Progenitor cell of endocrine pancreas (in vitro differentiated cells): ENCODE data around the gene CELF4. TPM values are rescaled to one million over a fixed set of nuclear protein-coding genes. Genes with fewer than 3 reads are reported as not detected.

Source experiments
- DNase-seq: peaks from one replicate; pipeline ENCODE4 v3.0.0; 2021; ENCODE audit warnings: low spot score; ENCODE audit not compliant: unreplicated experiment
- H3K27ac Mint-ChIP-seq: 2 replicates; pipeline ENCODE4 v1.8.0; 2021; ENCODE audit warnings: mild to moderate bottlenecking, moderate library complexity, mixed read lengths
- H3K27me3 Mint-ChIP-seq: 2 replicates; pipeline ENCODE4 v1.8.0; 2021; ENCODE audit warnings: mixed read lengths
- H3K36me3 Mint-ChIP-seq: 2 replicates; pipeline ENCODE4 v1.8.0; 2022; ENCODE audit warnings: mixed read lengths; ENCODE audit not compliant: insufficient read depth
- H3K4me1 Mint-ChIP-seq: 2 replicates; pipeline ENCODE4 v1.8.0; 2021; ENCODE audit warnings: low read depth, mixed read lengths
- H3K4me3 Mint-ChIP-seq: 2 replicates; pipeline ENCODE4 v1.8.0; 2021; ENCODE audit warnings: low read depth, mild to moderate bottlenecking, moderate library complexity, mixed read lengths
- H3K9me3 Mint-ChIP-seq: 2 replicates; pipeline ENCODE4 v1.8.0; 2021; ENCODE audit warnings: low read depth, mixed read lengths
- total RNA-seq: library from RNA; stranded (reverse); gene quantifications from 2 replicates; pipeline ENCODE4 v1.2.1, GENCODE V29; 2021
- TF ChIP-seq, protein P1 (sequence below): fragments of 200-600 bp; sonication (generic); IDR thresholded peaks from one replicate; pipeline ENCODE4 v1.5.0; 2021; ENCODE audit warnings: antibody characterized with exemption, mild to moderate bottlenecking; ENCODE audit not compliant: unreplicated experiment

The CELF4 gene
- total RNA-seq, 1 donor from 2014 or later = 4.6 TPM

DNA sequence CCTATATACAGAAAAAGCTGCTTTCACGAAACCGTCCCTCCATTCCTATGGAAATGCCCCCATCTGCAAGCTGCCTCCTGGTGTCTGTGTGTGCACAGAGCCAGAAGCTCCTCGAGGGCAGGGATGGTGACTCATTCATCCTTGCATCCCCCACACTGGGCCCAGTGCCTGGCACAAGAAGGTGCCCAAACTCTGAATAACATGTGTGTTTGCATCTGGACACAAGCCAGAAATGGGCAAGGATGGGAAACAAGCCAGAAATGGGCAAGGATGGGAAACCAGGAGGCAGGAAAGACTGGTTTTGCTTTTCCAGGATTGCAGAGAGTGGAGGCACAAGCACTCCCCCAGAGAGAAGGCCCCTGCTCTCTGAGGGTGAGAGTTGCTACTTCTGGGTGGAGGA lies 313.9 kb downstream of the CELF4 start:
- Mint-ChIP-seq H3K36me3 (peaks cover 1% of the 10 kb centered on the region), H3K4me3 (no peak overlapping the region), H3K4me1 (peaks cover 6% of the 10 kb centered on the region), H3K9me3 (no peaks in the 10 kb centered on the region), H3K27me3 (peaks cover 30% of the 10 kb centered on the region), H3K27ac (no peak overlapping the region)
- no peak for DNase-seq
- TF ChIP-seq, protein P1, sequence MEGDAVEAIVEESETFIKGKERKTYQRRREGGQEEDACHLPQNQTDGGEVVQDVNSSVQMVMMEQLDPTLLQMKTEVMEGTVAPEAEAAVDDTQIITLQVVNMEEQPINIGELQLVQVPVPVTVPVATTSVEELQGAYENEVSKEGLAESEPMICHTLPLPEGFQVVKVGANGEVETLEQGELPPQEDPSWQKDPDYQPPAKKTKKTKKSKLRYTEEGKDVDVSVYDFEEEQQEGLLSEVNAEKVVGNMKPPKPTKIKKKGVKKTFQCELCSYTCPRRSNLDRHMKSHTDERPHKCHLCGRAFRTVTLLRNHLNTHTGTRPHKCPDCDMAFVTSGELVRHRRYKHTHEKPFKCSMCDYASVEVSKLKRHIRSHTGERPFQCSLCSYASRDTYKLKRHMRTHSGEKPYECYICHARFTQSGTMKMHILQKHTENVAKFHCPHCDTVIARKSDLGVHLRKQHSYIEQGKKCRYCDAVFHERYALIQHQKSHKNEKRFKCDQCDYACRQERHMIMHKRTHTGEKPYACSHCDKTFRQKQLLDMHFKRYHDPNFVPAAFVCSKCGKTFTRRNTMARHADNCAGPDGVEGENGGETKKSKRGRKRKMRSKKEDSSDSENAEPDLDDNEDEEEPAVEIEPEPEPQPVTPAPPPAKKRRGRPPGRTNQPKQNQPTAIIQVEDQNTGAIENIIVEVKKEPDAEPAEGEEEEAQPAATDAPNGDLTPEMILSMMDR = no peak

DNA sequence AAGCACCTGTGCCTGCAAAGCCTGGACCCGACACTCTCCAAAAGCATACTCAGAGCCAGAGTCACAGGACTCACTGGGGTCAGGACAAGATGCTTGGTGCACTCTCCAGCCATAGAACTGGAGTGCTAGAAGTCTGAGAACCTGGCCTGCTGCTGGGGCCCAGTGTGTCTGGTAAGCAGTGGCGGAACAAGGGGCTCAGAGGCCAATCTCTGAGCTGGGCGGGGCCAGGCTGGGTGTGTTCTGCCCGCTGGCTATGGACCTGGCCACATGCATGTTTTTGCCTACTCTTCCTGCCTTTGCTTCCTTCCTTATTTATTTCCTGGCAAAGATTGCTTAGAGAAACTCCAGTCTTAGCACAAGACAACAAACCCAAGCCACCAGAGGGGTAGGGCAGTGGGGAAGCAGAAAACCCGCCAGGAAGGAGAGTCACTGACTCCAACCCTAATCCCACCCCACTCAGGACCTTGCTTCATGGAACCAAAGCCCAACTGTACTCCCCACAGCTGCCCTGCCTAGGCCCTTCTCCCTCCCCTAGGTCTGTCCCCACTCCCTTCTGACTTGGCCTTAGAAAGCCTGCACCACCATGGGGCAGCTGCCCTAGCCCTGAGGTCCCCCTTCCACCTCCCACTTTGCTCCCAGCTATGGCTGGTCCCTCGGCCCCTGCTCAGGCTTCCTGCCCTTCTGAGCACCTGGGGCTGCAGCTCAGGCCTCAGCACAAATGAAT lies 315.5 kb downstream of the CELF4 start:
- no peak for DNase-seq
- TF ChIP-seq, protein P1 = no peak
- Mint-ChIP-seq H3K36me3 (peaks cover 2% of the 10 kb centered on the region), H3K27ac (no peak overlapping the region), H3K4me1 (peaks cover 6% of the 10 kb centered on the region), H3K4me3 (no peak overlapping the region), H3K27me3 (peaks cover 23% of the 10 kb centered on the region), H3K9me3 (no peaks in the 10 kb centered on the region)

DNA sequence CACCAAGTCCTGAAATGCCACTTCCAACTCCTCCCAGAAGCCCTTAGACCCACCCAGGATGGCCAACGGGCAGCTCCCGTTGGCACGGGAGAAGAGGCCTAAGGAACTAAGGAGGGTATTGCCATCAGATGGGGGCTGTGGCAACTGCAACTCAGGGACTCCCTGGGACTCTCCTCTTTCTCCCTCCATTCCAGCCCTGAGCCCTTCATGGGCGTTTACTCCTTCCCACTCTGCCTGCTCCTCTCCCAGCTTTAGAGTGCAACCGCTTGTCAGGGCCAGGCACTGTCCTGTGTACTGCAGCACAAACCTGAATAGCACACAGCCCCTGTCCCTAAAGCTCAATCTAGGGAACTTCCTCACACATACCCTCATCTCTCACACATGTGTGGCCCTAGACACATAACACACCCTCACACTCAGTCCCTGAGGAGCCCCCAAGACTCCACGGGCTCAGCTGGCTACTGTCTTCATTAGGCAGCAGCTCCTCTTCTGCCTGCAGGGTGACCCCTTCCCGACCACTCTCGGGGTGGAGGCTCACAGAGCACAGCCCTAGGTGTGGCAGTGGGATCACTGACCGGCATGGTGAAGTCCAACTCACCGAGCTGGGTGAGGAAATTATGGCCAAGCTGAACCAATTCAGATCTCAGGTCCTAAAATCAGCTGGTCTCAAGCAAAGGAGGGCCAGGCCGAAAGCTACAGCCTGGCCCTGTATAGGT lies 316.3 kb downstream of the CELF4 start:
- H3K4me3 Mint-ChIP-seq = no peak overlapping the region
- no peak for DNase-seq
- H3K4me1 Mint-ChIP-seq = peaks cover 6% of the 10 kb centered on the region
- TF ChIP-seq, protein P1 = no peak
- H3K27me3 Mint-ChIP-seq = peaks cover 22% of the 10 kb centered on the region
- H3K9me3 Mint-ChIP-seq = no peaks in the 10 kb centered on the region
- H3K36me3 Mint-ChIP-seq = peaks cover 3% of the 10 kb centered on the region
- no peak overlapping the region for H3K27ac Mint-ChIP-seq

DNA sequence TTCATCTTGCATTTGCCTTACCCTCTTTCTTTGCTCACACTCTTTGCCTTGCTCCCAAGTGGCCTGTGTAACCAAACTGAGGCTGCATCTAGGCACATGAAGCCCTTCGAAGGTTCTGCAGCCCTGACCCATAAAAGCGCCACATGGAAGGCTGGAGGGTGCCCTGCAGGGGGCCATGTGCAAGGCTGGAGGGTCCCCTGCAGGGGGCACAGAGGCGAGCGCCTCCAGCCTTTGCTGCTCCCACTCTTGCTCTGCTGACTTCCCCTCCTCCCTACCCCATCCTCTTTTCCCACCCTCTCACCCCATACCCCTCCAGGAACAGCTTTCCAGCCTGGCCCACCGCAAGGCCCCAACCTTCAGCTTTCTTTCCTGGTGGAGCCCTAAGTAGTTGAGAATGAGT lies 317.3 kb downstream of the CELF4 start:
- peaks cover 8% of the 10 kb centered on the region for H3K4me1 Mint-ChIP-seq
- peaks cover 4% of the 10 kb centered on the region for H3K36me3 Mint-ChIP-seq
- TF ChIP-seq, protein P1 = no peak
- H3K27me3 Mint-ChIP-seq = peaks cover 29% of the 10 kb centered on the region
- H3K27ac Mint-ChIP-seq = no peak overlapping the region
- no peak for DNase-seq
- no peaks in the 10 kb centered on the region for H3K9me3 Mint-ChIP-seq
- no peak overlapping the region for H3K4me3 Mint-ChIP-seq

DNA sequence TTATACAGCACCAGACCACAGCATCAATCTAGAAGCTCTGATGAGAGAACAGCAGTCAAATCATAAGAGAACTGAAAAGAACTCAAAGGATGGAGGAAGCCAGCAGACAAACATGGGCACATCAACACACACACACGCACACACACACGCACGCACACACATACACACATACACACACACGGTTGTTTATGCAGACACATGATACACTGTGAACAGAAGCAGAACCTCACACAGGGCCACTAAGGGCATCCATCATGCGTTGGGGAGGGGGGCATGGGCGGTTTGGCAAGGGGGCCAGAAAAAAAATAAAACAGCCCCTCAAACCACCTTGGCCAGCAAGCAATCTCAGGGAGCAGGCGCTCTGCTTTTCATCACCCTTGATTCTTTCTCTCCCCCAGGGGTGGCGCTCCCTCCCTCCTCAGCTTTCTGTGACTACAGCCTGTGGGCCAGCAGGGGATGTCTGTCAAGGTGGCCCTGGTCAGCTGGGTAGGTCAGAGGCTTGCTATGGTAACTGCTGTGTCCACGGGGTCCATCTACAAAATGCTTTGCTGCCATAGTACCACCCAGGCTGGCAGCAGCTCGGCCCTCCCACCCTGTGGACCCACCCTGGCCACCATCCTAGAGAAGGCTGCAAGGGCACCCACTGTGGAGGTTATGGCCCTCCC lies 318.0 kb downstream of the CELF4 start:
- H3K9me3 Mint-ChIP-seq = no peaks in the 10 kb centered on the region
- no peak overlapping the region for H3K4me3 Mint-ChIP-seq
- H3K27ac Mint-ChIP-seq = no peak overlapping the region

More for the DNA sequence above, 318.0 kb downstream of the CELF4 start:
- DNase-seq = no peak
- peaks cover 31% of the 10 kb centered on the region for H3K27me3 Mint-ChIP-seq
- TF ChIP-seq, protein P1 = no peak
- peaks cover 6% of the 10 kb centered on the region for H3K36me3 Mint-ChIP-seq
- peaks cover 6% of the 10 kb centered on the region for H3K4me1 Mint-ChIP-seq
